GM18873 (cell line): ENCODE data around the gene ASTN1.

ENCODE experiments used
- ATAC-seq: cut with Tn5 transposase; IDR thresholded peaks from one replicate; pipeline ENCODE4 v1.9.1; 2021; ENCODE audit warnings: mild to moderate bottlenecking, moderate library complexity, moderate number of reproducible peaks; ENCODE audit not compliant: unreplicated experiment, low FRiP score

The ASTN1 gene

GRCh38 chr1:177045151-177045550 lies 119.4 kb downstream of the ASTN1 start:
- no peak for ATAC-seq

- ATAC-seq = no peak
Measured at GRCh38 chr1:177044390-177044789, 120.1 kb downstream of the ASTN1 start.

- ATAC-seq = no peak
Measured at GRCh38 chr1:177043597-177043996, 120.9 kb downstream of the ASTN1 start.

- no peak for ATAC-seq
Measured at GRCh38 chr1:177035586-177035985, 128.9 kb downstream of the ASTN1 start.

- no peak for ATAC-seq
Measured at GRCh38 chr1:177033628-177034027, 130.9 kb downstream of the ASTN1 start.

GRCh38 chr1:177032434-177032833 lies 132.1 kb downstream of the ASTN1 start:
- ATAC-seq = no peak

- ATAC-seq = no peak
Measured at GRCh38 chr1:177024623-177025022, 139.9 kb downstream of the ASTN1 start.

- no peak for ATAC-seq
Measured at GRCh38 chr1:177023726-177024125, 140.8 kb downstream of the ASTN1 start.

GRCh38 chr1:177023249-177023648 lies 141.3 kb downstream of the ASTN1 start:
- ATAC-seq = no peak

GRCh38 chr1:177021687-177022086 lies 142.8 kb downstream of the ASTN1 start:
- no peak for ATAC-seq

- no peak for ATAC-seq
Measured at GRCh38 chr1:177020851-177021589, 143.5 kb downstream of the ASTN1 start.

GRCh38 chr1:177017287-177017852 lies 147.1 kb downstream of the ASTN1 start:
- no peak for ATAC-seq

- ATAC-seq = no peak
Measured at GRCh38 chr1:177014325-177014724, 150.2 kb downstream of the ASTN1 start.

- ATAC-seq = no peak
Measured at GRCh38 chr1:177012342-177012925, 152.1 kb downstream of the ASTN1 start.

GRCh38 chr1:177011508-177011907 lies 153.0 kb downstream of the ASTN1 start:
- no peak for ATAC-seq

- no peak for ATAC-seq
Measured at GRCh38 chr1:177010211-177010825, 154.2 kb downstream of the ASTN1 start.

GRCh38 chr1:177008653-177009052 lies 155.9 kb downstream of the ASTN1 start:
- no peak for ATAC-seq

- no peak for ATAC-seq
Measured at GRCh38 chr1:177007437-177008161, 156.9 kb downstream of the ASTN1 start.

GRCh38 chr1:177002891-177003290 lies 161.6 kb downstream of the ASTN1 start:
- ATAC-seq = no peak

GRCh38 chr1:177001556-177001955 lies 163.0 kb downstream of the ASTN1 start:
- no peak for ATAC-seq
